Activated CD4-positive, alpha-beta T cell treated with anti-CD3 and anti-CD28 coated beads, Interleukin-2, amount 50 U/mL, for 1 hour (primary cell): ENCODE measurements around the gene USP7.
"Not testable (repeated sequence)": the region's sequence is repeated elsewhere in the genome, so short reads cannot be mapped to it uniquely, and the experiment has no call there.

ENCODE experiments used
- DNase-seq: peaks from one replicate; pipeline ENCODE4 v3.0.0-alpha.2; 2020

Gene USP7

GRCh38 chr16:8923199-8923598 lies 40.5 kb downstream of the USP7 start:
- no peak for DNase-seq

- DNase-seq, result no peak
These were observed 42.2 kb downstream of the USP7 start for GRCh38 chr16:8921347-8921984.

GRCh38 chr16:8920645-8921346 lies 42.9 kb downstream of the USP7 start:
- DNase-seq, result no peak

GRCh38 chr16:8919934-8920462 lies 43.7 kb downstream of the USP7 start:
- DNase-seq, result no peak

- DNase-seq, result no peak
These were observed 44.4 kb downstream of the USP7 start for GRCh38 chr16:8919089-8919933.

GRCh38 chr16:8917336-8917735 lies 46.4 kb downstream of the USP7 start:
- DNase-seq, result not testable (repeated sequence)

- no peak for DNase-seq
These were observed 47.0 kb downstream of the USP7 start for GRCh38 chr16:8916541-8917225.

- DNase-seq, result no peak
These were observed 47.9 kb downstream of the USP7 start for GRCh38 chr16:8915722-8916301.

GRCh38 chr16:8914098-8914497 lies 49.6 kb downstream of the USP7 start:
- no peak for DNase-seq

- DNase-seq, result no peak
These were observed 50.9 kb downstream of the USP7 start for GRCh38 chr16:8912793-8913192.

GRCh38 chr16:8910811-8911210 lies 52.9 kb downstream of the USP7 start:
- no peak for DNase-seq

- DNase-seq, result no peak
These were observed 54.8 kb downstream of the USP7 start for GRCh38 chr16:8908810-8909468.

GRCh38 chr16:8907096-8907495 lies 56.6 kb downstream of the USP7 start:
- DNase-seq, result no peak

- DNase-seq, result no peak
These were observed 57.7 kb downstream of the USP7 start for GRCh38 chr16:8905795-8906591.

GRCh38 chr16:8905168-8905762 lies 58.4 kb downstream of the USP7 start:
- DNase-seq, result no peak

GRCh38 chr16:8904018-8904430 lies 59.7 kb downstream of the USP7 start:
- DNase-seq, result no peak

- DNase-seq, result no peak
These were observed 60.7 kb downstream of the USP7 start for GRCh38 chr16:8903004-8903403.

- no peak for DNase-seq
These were observed 62.3 kb downstream of the USP7 start for GRCh38 chr16:8901320-8901861.

- DNase-seq, result no peak
These were observed 63.4 kb downstream of the USP7 start for GRCh38 chr16:8900343-8900742.

- DNase-seq, result no peak
These were observed 63.9 kb downstream of the USP7 start for GRCh38 chr16:8899709-8900317.
